H1 (cell line): ENCODE data around the gene PPP1R11. TPM values are rescaled to one million over a fixed set of nuclear protein-coding genes. Genes with fewer than 3 reads are reported as not detected.

Experiments
- polyA plus RNA-seq, 7 experiments: library from polyadenylated mRNA; depleted of rRNA in 3 of 7; stranded (reverse) in 5 of 7; unstranded in 2 of 7; fragments of >200 nt in 5 of 7; fragments of 200-250 nt in 2 of 7; gene quantifications; 1 replicate in 5 of 7; 2 replicates in 1 of 7; 4 replicates in 1 of 7; pipeline versions ENCODE4 v1.2.1 to v1.2.3, GENCODE V29; 2011 to 2013; ENCODE audit warnings: missing spikeins in 2 of 7, mixed read lengths in 2 of 7
- total RNA-seq: library from RNA; stranded (reverse); fragmentation: NEBNext Ultra II Directional; extraction: Animal tissue kit (Norgen Biotek cat#: 25700); gene quantifications from 2 replicates; pipeline ENCODE4 v1.2.1, GENCODE V29; 2021
- TF ChIP-seq, protein P1 (sequence below): fragments of 300-600 bp; sonication (generic); IDR thresholded peaks from 2 replicates; pipeline ENCODE4 v1.7.1; 2012; ENCODE audit warnings: low read length, moderate library complexity, mild to moderate bottlenecking, inconsistent platforms; ENCODE audit not compliant: insufficient replicate concordance
- TF ChIP-seq, protein P2 (sequence below): IDR thresholded peaks from 2 replicates; pipeline ENCODE4 v1.6.1; 2011; ENCODE audit warnings: low read length, improper control_type of control experiment

PPP1R11 gene
- total and polyA plus RNA-seq, 2 of the 8 experiments (the other 6 are each of a cell fraction or from before 2014, with no cell fraction given): 26.1 to 32.8 TPM

DNA sequence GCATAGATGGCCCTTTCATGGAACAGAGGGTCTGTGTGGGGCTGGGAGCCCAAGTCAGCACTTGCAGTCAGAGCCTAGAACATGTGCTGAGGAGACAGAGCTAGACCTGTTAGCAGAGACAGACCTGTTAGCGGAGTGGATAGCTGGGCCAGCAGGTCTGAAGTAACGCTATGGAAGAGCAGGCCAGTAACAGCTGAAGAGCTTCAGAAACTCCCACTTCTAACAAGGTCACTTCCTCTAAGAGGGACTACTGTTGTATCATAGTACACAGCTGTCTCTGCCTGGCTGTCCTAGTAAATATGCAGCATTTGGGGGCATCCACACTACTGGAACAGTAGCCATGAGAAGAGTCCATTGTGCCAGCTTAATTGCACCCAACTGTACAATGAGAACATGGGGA, 47.2 kb upstream of the PPP1R11 start (continued):
- TF ChIP-seq, protein P1, sequence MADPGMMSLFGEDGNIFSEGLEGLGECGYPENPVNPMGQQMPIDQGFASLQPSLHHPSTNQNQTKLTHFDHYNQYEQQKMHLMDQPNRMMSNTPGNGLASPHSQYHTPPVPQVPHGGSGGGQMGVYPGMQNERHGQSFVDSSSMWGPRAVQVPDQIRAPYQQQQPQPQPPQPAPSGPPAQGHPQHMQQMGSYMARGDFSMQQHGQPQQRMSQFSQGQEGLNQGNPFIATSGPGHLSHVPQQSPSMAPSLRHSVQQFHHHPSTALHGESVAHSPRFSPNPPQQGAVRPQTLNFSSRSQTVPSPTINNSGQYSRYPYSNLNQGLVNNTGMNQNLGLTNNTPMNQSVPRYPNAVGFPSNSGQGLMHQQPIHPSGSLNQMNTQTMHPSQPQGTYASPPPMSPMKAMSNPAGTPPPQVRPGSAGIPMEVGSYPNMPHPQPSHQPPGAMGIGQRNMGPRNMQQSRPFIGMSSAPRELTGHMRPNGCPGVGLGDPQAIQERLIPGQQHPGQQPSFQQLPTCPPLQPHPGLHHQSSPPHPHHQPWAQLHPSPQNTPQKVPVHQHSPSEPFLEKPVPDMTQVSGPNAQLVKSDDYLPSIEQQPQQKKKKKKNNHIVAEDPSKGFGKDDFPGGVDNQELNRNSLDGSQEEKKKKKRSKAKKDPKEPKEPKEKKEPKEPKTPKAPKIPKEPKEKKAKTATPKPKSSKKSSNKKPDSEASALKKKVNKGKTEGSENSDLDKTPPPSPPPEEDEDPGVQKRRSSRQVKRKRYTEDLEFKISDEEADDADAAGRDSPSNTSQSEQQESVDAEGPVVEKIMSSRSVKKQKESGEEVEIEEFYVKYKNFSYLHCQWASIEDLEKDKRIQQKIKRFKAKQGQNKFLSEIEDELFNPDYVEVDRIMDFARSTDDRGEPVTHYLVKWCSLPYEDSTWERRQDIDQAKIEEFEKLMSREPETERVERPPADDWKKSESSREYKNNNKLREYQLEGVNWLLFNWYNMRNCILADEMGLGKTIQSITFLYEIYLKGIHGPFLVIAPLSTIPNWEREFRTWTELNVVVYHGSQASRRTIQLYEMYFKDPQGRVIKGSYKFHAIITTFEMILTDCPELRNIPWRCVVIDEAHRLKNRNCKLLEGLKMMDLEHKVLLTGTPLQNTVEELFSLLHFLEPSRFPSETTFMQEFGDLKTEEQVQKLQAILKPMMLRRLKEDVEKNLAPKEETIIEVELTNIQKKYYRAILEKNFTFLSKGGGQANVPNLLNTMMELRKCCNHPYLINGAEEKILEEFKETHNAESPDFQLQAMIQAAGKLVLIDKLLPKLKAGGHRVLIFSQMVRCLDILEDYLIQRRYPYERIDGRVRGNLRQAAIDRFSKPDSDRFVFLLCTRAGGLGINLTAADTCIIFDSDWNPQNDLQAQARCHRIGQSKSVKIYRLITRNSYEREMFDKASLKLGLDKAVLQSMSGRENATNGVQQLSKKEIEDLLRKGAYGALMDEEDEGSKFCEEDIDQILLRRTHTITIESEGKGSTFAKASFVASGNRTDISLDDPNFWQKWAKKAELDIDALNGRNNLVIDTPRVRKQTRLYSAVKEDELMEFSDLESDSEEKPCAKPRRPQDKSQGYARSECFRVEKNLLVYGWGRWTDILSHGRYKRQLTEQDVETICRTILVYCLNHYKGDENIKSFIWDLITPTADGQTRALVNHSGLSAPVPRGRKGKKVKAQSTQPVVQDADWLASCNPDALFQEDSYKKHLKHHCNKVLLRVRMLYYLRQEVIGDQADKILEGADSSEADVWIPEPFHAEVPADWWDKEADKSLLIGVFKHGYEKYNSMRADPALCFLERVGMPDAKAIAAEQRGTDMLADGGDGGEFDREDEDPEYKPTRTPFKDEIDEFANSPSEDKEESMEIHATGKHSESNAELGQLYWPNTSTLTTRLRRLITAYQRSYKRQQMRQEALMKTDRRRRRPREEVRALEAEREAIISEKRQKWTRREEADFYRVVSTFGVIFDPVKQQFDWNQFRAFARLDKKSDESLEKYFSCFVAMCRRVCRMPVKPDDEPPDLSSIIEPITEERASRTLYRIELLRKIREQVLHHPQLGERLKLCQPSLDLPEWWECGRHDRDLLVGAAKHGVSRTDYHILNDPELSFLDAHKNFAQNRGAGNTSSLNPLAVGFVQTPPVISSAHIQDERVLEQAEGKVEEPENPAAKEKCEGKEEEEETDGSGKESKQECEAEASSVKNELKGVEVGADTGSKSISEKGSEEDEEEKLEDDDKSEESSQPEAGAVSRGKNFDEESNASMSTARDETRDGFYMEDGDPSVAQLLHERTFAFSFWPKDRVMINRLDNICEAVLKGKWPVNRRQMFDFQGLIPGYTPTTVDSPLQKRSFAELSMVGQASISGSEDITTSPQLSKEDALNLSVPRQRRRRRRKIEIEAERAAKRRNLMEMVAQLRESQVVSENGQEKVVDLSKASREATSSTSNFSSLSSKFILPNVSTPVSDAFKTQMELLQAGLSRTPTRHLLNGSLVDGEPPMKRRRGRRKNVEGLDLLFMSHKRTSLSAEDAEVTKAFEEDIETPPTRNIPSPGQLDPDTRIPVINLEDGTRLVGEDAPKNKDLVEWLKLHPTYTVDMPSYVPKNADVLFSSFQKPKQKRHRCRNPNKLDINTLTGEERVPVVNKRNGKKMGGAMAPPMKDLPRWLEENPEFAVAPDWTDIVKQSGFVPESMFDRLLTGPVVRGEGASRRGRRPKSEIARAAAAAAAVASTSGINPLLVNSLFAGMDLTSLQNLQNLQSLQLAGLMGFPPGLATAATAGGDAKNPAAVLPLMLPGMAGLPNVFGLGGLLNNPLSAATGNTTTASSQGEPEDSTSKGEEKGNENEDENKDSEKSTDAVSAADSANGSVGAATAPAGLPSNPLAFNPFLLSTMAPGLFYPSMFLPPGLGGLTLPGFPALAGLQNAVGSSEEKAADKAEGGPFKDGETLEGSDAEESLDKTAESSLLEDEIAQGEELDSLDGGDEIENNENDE: no peak
- TF ChIP-seq, protein P2, sequence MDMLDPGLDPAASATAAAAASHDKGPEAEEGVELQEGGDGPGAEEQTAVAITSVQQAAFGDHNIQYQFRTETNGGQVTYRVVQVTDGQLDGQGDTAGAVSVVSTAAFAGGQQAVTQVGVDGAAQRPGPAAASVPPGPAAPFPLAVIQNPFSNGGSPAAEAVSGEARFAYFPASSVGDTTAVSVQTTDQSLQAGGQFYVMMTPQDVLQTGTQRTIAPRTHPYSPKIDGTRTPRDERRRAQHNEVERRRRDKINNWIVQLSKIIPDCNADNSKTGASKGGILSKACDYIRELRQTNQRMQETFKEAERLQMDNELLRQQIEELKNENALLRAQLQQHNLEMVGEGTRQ: no peak
- TF ChIP-seq, all 59 proteins: peak for 0
